Measurements from ENCODE around the gene TMEM132D. TPM values are rescaled to one million over a fixed set of nuclear protein-coding genes. Genes with fewer than 3 reads are reported as not detected.

TMEM132D gene
- total RNA-seq, 1 donor, result not detected

GRCh38 chr12:129145381-129145780 lies 758.4 kb downstream of the TMEM132D start:
- Histone ChIP-seq H2AFZ (ENCODE audit: low read length) (no peak overlapping the region), H4K20me1 (ENCODE audit: insufficient read depth, low read length) (no peaks in the 10 kb centered on the region), H3K4me3 (ENCODE audit: insufficient read depth, low read length) (no peak overlapping the region), H3K9me3 (ENCODE audit: low read depth, low read length) (no peaks in the 10 kb centered on the region), H3K4me1 (ENCODE audit: insufficient read depth, low read length) (no peaks in the 10 kb centered on the region), H3K4me2 (ENCODE audit: insufficient read depth, low read length) (no peak overlapping the region), H3K27ac (ENCODE audit: low read depth, low read length) (no peak overlapping the region), H3K79me2 (ENCODE audit: insufficient read depth, low read length) (no peaks in the 10 kb centered on the region), H3K27me3 (ENCODE audit: insufficient read depth, low read length) (no peaks in the 10 kb centered on the region), H3K36me3 (ENCODE audit: insufficient read depth, low read length) (no peaks in the 10 kb centered on the region)
- no peak for DNase-seq (ENCODE audit: insufficient read length, low spot score, missing footprints)
- no peak for TF ChIP-seq CTCF (IDR thresholded peaks at IDR 0.05; ENCODE audit: extremely low read depth, low read depth, low read length)

- Histone ChIP-seq H3K27me3 (ENCODE audit: insufficient read depth, low read length) (no peaks in the 10 kb centered on the region), H3K36me3 (ENCODE audit: insufficient read depth, low read length) (no peaks in the 10 kb centered on the region), H3K4me1 (ENCODE audit: insufficient read depth, low read length) (no peaks in the 10 kb centered on the region), H3K4me2 (ENCODE audit: insufficient read depth, low read length) (no peak overlapping the region), H3K27ac (ENCODE audit: low read depth, low read length) (no peak overlapping the region), H4K20me1 (ENCODE audit: insufficient read depth, low read length) (no peaks in the 10 kb centered on the region), H2AFZ (ENCODE audit: low read length) (no peak overlapping the region), H3K4me3 (ENCODE audit: insufficient read depth, low read length) (no peak overlapping the region), H3K79me2 (ENCODE audit: insufficient read depth, low read length) (no peaks in the 10 kb centered on the region), H3K9me3 (ENCODE audit: low read depth, low read length) (no peaks in the 10 kb centered on the region)
- TF ChIP-seq CTCF (IDR thresholded peaks at IDR 0.05; ENCODE audit: extremely low read depth, low read depth, low read length), result no peak
- DNase-seq (ENCODE audit: insufficient read length, low spot score, missing footprints), result no peak
These were observed 765.0 kb downstream of the TMEM132D start for GRCh38 chr12:129138776-129139175.

GRCh38 chr12:129136694-129137325 lies 767.0 kb downstream of the TMEM132D start:
- no peak overlapping the region for H3K27ac ChIP-seq (ENCODE audit: low read depth, low read length)
- no peaks in the 10 kb centered on the region for H3K4me1 ChIP-seq (ENCODE audit: insufficient read depth, low read length)
- H3K4me2 ChIP-seq (ENCODE audit: insufficient read depth, low read length), result no peak overlapping the region
- no peak overlapping the region for H3K4me3 ChIP-seq (ENCODE audit: insufficient read depth, low read length)
- H2AFZ ChIP-seq (ENCODE audit: low read length), result no peak overlapping the region
- H3K79me2 ChIP-seq (ENCODE audit: insufficient read depth, low read length), result no peaks in the 10 kb centered on the region
- no peaks in the 10 kb centered on the region for H3K36me3 ChIP-seq (ENCODE audit: insufficient read depth, low read length)
- H3K9me3 ChIP-seq (ENCODE audit: low read depth, low read length), result no peaks in the 10 kb centered on the region
- DNase-seq (ENCODE audit: insufficient read length, low spot score, missing footprints), result no peak
- no peaks in the 10 kb centered on the region for H4K20me1 ChIP-seq (ENCODE audit: insufficient read depth, low read length)
- H3K27me3 ChIP-seq (ENCODE audit: insufficient read depth, low read length), result no peaks in the 10 kb centered on the region
- no peak for TF ChIP-seq CTCF (IDR thresholded peaks at IDR 0.05; ENCODE audit: extremely low read depth, low read depth, low read length)

- Histone ChIP-seq H3K27ac (ENCODE audit: low read depth, low read length) (no peak overlapping the region), H3K4me1 (ENCODE audit: insufficient read depth, low read length) (no peaks in the 10 kb centered on the region)
- no peak for TF ChIP-seq CTCF (IDR thresholded peaks at IDR 0.05; ENCODE audit: extremely low read depth, low read depth, low read length)
These were observed 776.1 kb downstream of the TMEM132D start for GRCh38 chr12:129127771-129128170.

More at GRCh38 chr12:129127771-129128170, 776.1 kb downstream of the TMEM132D start:
- no peak overlapping the region for H3K4me3 ChIP-seq (ENCODE audit: insufficient read depth, low read length)
- no peak overlapping the region for H2AFZ ChIP-seq (ENCODE audit: low read length)
- H4K20me1 ChIP-seq (ENCODE audit: insufficient read depth, low read length), result no peaks in the 10 kb centered on the region
- H3K79me2 ChIP-seq (ENCODE audit: insufficient read depth, low read length), result no peaks in the 10 kb centered on the region
- H3K27me3 ChIP-seq (ENCODE audit: insufficient read depth, low read length), result no peaks in the 10 kb centered on the region
- H3K9me3 ChIP-seq (ENCODE audit: low read depth, low read length), result peaks cover 1% of the 10 kb centered on the region
- H3K36me3 ChIP-seq (ENCODE audit: insufficient read depth, low read length), result no peaks in the 10 kb centered on the region
- H3K4me2 ChIP-seq (ENCODE audit: insufficient read depth, low read length), result no peak overlapping the region
- no peak for DNase-seq (ENCODE audit: insufficient read length, low spot score, missing footprints)

Measured in osteoblast (primary cell).